Measurements from ENCODE around the gene AURKB. TPM values are rescaled to one million over a fixed set of nuclear protein-coding genes. Genes with fewer than 3 reads are reported as not detected.

The AURKB gene
- total and polyA plus RNA-seq, 2 of the 13 experiments (the other 11 are each of a cell fraction or from before 2014, with no cell fraction given) = 29.5 to 75.3 TPM

GRCh38 chr17:8221663-8222379, 11.4 kb upstream of the AURKB start (continued):
- TF ChIP-seq ZNF318 (CRISPR knock-in tag; IDR thresholded peaks at IDR 0.05) (no peak), PHF5A (CRISPR knock-in tag; IDR thresholded peaks at IDR 0.05; ENCODE audit: low read depth, unreplicated experiment) (no peak), RARA (CRISPR knock-in tag; IDR thresholded peaks at IDR 0.05) (peak; percentile 9; the same call in 1 of the 2 replicates), SNAPC5 (CRISPR knock-in tag; IDR thresholded peaks at IDR 0.05; ENCODE audit: borderline replicate concordance) (no peak), ZNF737 (CRISPR knock-in tag; IDR thresholded peaks at IDR 0.05; ENCODE audit: borderline replicate concordance) (no peak; the same call in 1 of the 2 replicates), ZNF431 (CRISPR knock-in tag; IDR thresholded peaks at IDR 0.05; ENCODE audit: borderline replicate concordance, low read depth) (0 out of 2 replicates have a peak, but pooled peaks have one; percentile 48), RXRB (CRISPR knock-in tag; IDR thresholded peaks at IDR 0.05; ENCODE audit: borderline replicate concordance) (peak; percentile 66; the same call in 1 of the 2 replicates), NFE2 (CRISPR knock-in tag; IDR thresholded peaks at IDR 0.05) (no peak), SP5 (CRISPR knock-in tag; IDR thresholded peaks at IDR 0.05; ENCODE audit: borderline replicate concordance, low read depth) (no peak), SUZ12 (IDR thresholded peaks at IDR 0.05; ENCODE audit: low read depth, low read length) (no peak), ZBTB3 (CRISPR knock-in tag; IDR thresholded peaks at IDR 0.05; ENCODE audit: borderline replicate concordance, low read depth) (0 out of 2 replicates have a peak, but pooled peaks have one; percentile 25), SOX5 (CRISPR knock-in tag; IDR thresholded peaks at IDR 0.05; ENCODE audit: borderline replicate concordance) (peak; percentile 23; the same call in 1 of the 2 replicates), AGO1 (IDR thresholded peaks at IDR 0.05; ENCODE audit: low read depth, low read length, poor library complexity, severe bottlenecking) (peak; percentile 67), MIXL1 (CRISPR knock-in tag; IDR thresholded peaks at IDR 0.05) (peak; percentile 69; the same call in 1 of the 2 replicates), ASH2L (IDR thresholded peaks at IDR 0.05; ENCODE audit: insufficient read length, low read depth, low read length) (peak; percentile 2), RNF219 (CRISPR knock-in tag; IDR thresholded peaks at IDR 0.05) (0 out of 2 replicates have a peak, but pooled peaks have one; percentile 76), KDM1A (CRISPR knock-in tag; IDR thresholded peaks at IDR 0.05) (no peak), KLF9 (CRISPR knock-in tag; IDR thresholded peaks at IDR 0.05; ENCODE audit: low read depth) (no peak), ZNF605 (CRISPR knock-in tag; IDR thresholded peaks at IDR 0.05) (no peak; the same call in 1 of the 2 replicates)

Measured in HepG2 (cell line).